ENCODE data around the gene MEGF11. TPM values are rescaled to one million over a fixed set of nuclear protein-coding genes. Genes with fewer than 3 reads are reported as not detected.

Gene MEGF11
- total RNA-seq, 1 experiment from 2014 or later: not detected

DNA sequence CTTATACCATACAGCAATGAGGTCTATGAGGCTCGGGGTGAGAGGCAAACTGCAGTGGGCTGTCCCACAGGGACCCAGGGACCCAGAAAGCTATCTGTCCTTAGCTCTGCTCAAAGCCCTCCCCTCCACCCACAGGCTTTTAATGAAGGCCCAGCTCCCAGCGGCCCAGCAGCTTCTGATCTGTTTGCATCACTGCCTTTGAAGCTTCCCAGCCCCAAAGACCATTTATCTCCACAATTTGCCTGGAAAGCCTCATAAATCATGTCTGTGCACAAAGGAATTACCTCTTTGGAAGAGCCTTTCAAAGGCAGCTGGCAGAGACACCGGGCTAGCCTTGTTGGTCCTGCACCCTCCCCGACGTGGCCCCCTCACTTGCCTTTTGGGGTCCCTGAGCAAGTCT, 260.3 kb downstream of the MEGF11 start:
- Histone ChIP-seq H2AFZ (no peak overlapping the region), H3K9me2 (ENCODE audit: insufficient read depth) (no peaks in the 10 kb centered on the region), H3F3A (ENCODE audit: insufficient read depth, low read depth) (no peaks in the 10 kb centered on the region), H3K4me2 (no peak overlapping the region), H3K36me3 (ENCODE audit: low read depth) (no peaks in the 10 kb centered on the region), H3K27ac (no peak overlapping the region), H4K20me1 (ENCODE audit: insufficient read depth) (no peaks in the 10 kb centered on the region), H3K9me3 (ENCODE audit: insufficient read depth, low read depth) (no peaks in the 10 kb centered on the region), H3K79me2 (ENCODE audit: low read depth) (no peaks in the 10 kb centered on the region), H3K27me3 (ENCODE audit: insufficient read depth, low read depth) (peaks cover 46% of the 10 kb centered on the region), H3K4me3 (no peak overlapping the region), H3K4me1 (replicated peaks; ENCODE audit: insufficient read depth) (no peaks in the 10 kb centered on the region)
- DNase-seq: no peak
- no TSS peak for BruUV-seq (replicated peaks)
- CTCF ChIA-PET: interaction anchor here (0.6 kb wide), 1 partner anchor 364 kb away, joined by 3 read pairs; no protein-coding TSS in a partner anchor
- intact Hi-C loops (cut with micrococcal nuclease; ENCODE audit: unreplicated experiment): no loop called here
- POLR2A ChIA-PET (ENCODE audit: unreplicated experiment): no interaction called here
- no peak for TF ChIP-seq EZH2 (IDR thresholded peaks at IDR 0.05; ENCODE audit: low read depth)
- TF ChIP-seq, protein P1, sequence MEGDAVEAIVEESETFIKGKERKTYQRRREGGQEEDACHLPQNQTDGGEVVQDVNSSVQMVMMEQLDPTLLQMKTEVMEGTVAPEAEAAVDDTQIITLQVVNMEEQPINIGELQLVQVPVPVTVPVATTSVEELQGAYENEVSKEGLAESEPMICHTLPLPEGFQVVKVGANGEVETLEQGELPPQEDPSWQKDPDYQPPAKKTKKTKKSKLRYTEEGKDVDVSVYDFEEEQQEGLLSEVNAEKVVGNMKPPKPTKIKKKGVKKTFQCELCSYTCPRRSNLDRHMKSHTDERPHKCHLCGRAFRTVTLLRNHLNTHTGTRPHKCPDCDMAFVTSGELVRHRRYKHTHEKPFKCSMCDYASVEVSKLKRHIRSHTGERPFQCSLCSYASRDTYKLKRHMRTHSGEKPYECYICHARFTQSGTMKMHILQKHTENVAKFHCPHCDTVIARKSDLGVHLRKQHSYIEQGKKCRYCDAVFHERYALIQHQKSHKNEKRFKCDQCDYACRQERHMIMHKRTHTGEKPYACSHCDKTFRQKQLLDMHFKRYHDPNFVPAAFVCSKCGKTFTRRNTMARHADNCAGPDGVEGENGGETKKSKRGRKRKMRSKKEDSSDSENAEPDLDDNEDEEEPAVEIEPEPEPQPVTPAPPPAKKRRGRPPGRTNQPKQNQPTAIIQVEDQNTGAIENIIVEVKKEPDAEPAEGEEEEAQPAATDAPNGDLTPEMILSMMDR (conservative IDR thresholded peaks at IDR 0.05): no peak

DNA sequence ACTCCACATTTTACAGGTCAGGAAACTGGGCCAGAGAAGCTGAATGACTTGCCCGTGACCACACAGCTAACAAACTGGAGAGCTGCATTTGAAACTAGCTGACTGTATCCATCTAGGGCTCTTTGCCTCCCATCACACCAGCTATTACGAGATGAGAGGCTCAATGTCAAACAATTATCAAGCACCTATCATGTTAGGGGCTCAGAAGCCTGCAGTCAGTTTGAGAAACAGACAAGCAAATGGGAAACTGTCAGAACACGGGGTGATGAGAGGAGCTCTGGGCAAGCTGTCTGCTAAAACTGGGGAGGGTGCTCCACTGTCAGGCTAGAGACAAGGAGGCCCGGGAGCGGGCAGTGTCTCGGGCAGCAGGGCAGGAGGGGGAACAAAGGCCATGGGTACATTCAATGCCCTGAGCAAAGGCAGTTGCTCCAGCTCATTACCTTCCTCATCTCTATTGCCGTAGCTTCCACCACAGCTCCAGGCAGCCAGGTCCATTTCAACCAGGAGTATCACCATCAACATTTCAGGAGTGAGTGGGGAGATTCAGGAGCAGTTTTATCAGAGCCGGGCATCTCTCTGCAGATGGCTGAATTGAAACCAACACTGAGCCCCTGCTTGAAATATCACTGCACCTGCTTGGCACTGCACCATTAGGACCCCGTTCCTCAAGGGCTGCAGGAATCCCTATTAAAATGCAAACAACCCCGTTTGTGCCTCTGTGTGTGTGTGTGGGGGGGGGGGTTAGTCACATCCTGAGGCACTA, 261.6 kb downstream of the MEGF11 start:
- no peak overlapping the region for H3K4me3 ChIP-seq
- H3K4me1 ChIP-seq (replicated peaks; ENCODE audit: insufficient read depth): no peaks in the 10 kb centered on the region
- H3F3A ChIP-seq (ENCODE audit: insufficient read depth, low read depth): no peaks in the 10 kb centered on the region
- no peak overlapping the region for H2AFZ ChIP-seq
- H4K20me1 ChIP-seq (ENCODE audit: insufficient read depth): no peaks in the 10 kb centered on the region
- H3K9me2 ChIP-seq (ENCODE audit: insufficient read depth): no peaks in the 10 kb centered on the region
- no peak overlapping the region for H3K27ac ChIP-seq
- peaks cover 46% of the 10 kb centered on the region for H3K27me3 ChIP-seq (ENCODE audit: insufficient read depth, low read depth)
- H3K4me2 ChIP-seq: no peak overlapping the region
- no peak for DNase-seq
- POLR2A ChIA-PET (ENCODE audit: unreplicated experiment): no interaction called here
- H3K36me3 ChIP-seq (ENCODE audit: low read depth): no peaks in the 10 kb centered on the region
- TF ChIP-seq EZH2 (IDR thresholded peaks at IDR 0.05; ENCODE audit: low read depth): no peak
- TF ChIP-seq, protein P1 (conservative IDR thresholded peaks at IDR 0.05): no peak
- H3K9me3 ChIP-seq (ENCODE audit: insufficient read depth, low read depth): no peaks in the 10 kb centered on the region
- intact Hi-C loops (cut with micrococcal nuclease; ENCODE audit: unreplicated experiment): no loop called here
- no TSS peak for BruUV-seq (replicated peaks)
- no peaks in the 10 kb centered on the region for H3K79me2 ChIP-seq (ENCODE audit: low read depth)
- CTCF ChIA-PET: no interaction called here

DNA sequence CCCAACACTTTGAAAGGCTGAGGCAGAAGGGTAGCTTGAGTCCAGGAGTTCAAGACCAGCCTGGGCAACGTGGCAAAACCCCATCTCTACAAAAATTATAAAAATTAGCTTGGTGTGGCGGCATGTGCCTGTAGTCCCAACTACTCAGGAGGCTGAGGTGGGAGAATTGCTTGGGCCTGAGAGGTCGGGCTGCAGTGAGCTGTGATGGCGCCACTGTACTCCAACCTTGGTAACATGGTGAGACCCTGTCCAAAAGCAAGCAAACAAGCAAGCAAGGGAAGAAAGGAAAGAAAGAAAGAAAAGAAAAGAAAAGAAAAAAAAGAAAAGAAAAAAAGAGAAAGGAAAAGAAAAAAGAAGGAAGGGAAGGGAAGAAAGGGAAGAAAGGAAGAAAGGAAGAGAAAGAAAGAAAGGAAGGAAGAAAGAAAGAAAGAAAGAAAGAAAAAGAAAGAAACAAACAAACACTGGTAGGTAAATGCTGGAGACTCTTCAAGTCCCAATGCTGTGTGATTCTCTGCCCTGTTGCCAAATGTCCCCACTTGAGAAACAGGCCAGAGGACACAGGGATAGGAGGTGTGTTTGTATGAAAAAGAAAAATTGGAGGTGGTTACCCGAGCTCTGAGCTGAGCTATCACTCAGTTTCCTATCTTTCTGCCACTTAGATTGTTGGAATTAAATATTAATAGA, 263.1 kb downstream of the MEGF11 start:
- CTCF ChIA-PET: no interaction called here
- no peak overlapping the region for H3K4me2 ChIP-seq
- POLR2A ChIA-PET (ENCODE audit: unreplicated experiment): no interaction called here

More for the DNA sequence above, 263.1 kb downstream of the MEGF11 start:
- Histone ChIP-seq H4K20me1 (ENCODE audit: insufficient read depth) (no peaks in the 10 kb centered on the region), H3K4me1 (replicated peaks; ENCODE audit: insufficient read depth) (no peaks in the 10 kb centered on the region), H3K9me2 (ENCODE audit: insufficient read depth) (no peaks in the 10 kb centered on the region), H3K4me3 (no peak overlapping the region), H3K27ac (no peak overlapping the region), H3K9me3 (ENCODE audit: insufficient read depth, low read depth) (no peaks in the 10 kb centered on the region), H3K27me3 (ENCODE audit: insufficient read depth, low read depth) (peaks cover 37% of the 10 kb centered on the region), H2AFZ (no peak overlapping the region), H3K79me2 (ENCODE audit: low read depth) (no peaks in the 10 kb centered on the region), H3K36me3 (ENCODE audit: low read depth) (no peaks in the 10 kb centered on the region), H3F3A (ENCODE audit: insufficient read depth, low read depth) (no peaks in the 10 kb centered on the region)
- intact Hi-C loops (cut with micrococcal nuclease; ENCODE audit: unreplicated experiment): no loop called here
- TF ChIP-seq, protein P1 (conservative IDR thresholded peaks at IDR 0.05): no peak
- no peak for TF ChIP-seq EZH2 (IDR thresholded peaks at IDR 0.05; ENCODE audit: low read depth)
- no TSS peak for BruUV-seq (replicated peaks)
- no peak for DNase-seq
